OCI-LY7 (cell line): ENCODE results near the gene SLC16A2.

Experiments
- EZH2phosphoT487 ChIP-seq: fragments of 200-600 bp; sonication (generic); IDR thresholded peaks from 2 replicates; pipeline ENCODE4 v1.6.1; 2018; ENCODE audit warnings: low read depth, borderline replicate concordance, mild to moderate bottlenecking, mixed run types, antibody characterized with exemption, low read length, moderate library complexity, mixed read lengths
- TF ChIP-seq, protein P1 (sequence below): fragments of 200-600 bp; sonication (generic); conservative IDR thresholded peaks from 2 replicates; pipeline ENCODE4 v1.5.1; 2014; ENCODE audit warnings: mild to moderate bottlenecking, antibody characterized with exemption, low read length, moderate library complexity, mixed read lengths

DNA sequence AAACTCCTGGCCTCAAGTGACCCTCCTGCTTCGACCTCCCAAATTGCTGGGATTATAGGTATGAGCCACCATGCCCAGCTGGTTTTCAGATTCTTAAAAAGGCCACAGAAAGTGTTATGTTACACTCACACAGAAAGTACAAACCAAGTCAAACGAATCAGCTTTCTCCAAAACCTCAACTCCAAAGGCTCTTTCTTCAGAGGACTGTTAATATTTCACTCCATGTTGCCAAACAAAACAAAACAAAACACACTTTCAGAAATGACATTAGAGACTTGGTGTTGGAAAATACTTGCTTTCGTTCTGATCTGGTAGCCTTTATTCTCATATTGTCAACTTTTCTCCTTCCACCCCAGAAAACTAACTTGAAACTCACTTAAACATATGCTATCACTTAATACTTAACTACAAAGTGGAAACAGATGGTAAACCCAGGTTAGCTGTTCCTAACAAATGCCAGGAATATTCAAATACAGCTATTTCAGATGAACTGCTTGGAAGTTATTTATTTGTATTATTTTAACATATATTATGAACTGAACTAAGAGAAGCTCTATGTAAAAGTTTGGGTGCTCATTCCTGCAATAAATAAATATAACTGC, 158.4 kb downstream of the SLC16A2 start:
- TF ChIP-seq, protein P1, sequence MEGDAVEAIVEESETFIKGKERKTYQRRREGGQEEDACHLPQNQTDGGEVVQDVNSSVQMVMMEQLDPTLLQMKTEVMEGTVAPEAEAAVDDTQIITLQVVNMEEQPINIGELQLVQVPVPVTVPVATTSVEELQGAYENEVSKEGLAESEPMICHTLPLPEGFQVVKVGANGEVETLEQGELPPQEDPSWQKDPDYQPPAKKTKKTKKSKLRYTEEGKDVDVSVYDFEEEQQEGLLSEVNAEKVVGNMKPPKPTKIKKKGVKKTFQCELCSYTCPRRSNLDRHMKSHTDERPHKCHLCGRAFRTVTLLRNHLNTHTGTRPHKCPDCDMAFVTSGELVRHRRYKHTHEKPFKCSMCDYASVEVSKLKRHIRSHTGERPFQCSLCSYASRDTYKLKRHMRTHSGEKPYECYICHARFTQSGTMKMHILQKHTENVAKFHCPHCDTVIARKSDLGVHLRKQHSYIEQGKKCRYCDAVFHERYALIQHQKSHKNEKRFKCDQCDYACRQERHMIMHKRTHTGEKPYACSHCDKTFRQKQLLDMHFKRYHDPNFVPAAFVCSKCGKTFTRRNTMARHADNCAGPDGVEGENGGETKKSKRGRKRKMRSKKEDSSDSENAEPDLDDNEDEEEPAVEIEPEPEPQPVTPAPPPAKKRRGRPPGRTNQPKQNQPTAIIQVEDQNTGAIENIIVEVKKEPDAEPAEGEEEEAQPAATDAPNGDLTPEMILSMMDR: no peak
- no peak for TF ChIP-seq EZH2phosphoT487
